Measurements from ENCODE around the gene NSA2. TPM values are rescaled to one million over a fixed set of nuclear protein-coding genes. Genes with fewer than 3 reads are reported as not detected.
"Not testable (repeated sequence)": the region's sequence is repeated elsewhere in the genome, so short reads cannot be mapped to it uniquely, and the experiment has no call there.

Gene NSA2
- total RNA-seq, 6 experiments from 2014 or later, result 19.0 to 66.3 (median 26.1) TPM

DNA sequence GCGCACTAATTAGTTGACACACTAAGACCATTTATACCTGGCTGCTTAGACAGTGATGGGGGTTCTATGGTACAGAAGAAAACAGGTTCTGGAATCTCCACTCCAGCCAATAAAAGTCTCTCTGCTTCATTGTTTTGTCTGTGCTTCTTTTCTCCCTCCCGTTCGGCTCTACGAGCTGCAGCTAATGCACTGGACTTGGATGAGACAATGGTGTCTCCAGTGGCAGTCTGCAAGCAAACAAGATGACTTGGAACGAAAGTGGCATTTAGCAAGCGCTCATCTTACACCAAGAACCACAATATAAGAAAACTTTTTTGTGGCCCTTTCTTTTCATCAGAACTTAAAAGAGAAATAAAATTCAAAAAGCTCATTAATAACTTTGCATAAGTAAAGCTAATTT is 30.3 kb upstream of the NSA2 start:
- DNase-seq (no peak), ATAC-seq (no peak)
- Histone ChIP-seq H3K27ac (no peak overlapping the region), H3K27me3 (no peaks in the 10 kb centered on the region), H3K9me3 (no peaks in the 10 kb centered on the region), H3K36me3 (peaks cover 0 to 87% (median 6%) of the 10 kb centered on the region in 4 donors), H3K4me3 (no peak overlapping the region), H3K4me1 (no peaks in the 10 kb centered on the region)
- 91% methylated on average over 6 of the region's 6 CpGs for WGBS (ENCODE audit: insufficient coverage, low coverage, low lambda C conversion rate, missing lambda C conversion rate)
- intact Hi-C loops (cut with DNase I), result no loop called here
- TF ChIP-seq POLR2A (IDR thresholded peaks at IDR 0.05), result no peak
- TF ChIP-seq, protein P1, sequence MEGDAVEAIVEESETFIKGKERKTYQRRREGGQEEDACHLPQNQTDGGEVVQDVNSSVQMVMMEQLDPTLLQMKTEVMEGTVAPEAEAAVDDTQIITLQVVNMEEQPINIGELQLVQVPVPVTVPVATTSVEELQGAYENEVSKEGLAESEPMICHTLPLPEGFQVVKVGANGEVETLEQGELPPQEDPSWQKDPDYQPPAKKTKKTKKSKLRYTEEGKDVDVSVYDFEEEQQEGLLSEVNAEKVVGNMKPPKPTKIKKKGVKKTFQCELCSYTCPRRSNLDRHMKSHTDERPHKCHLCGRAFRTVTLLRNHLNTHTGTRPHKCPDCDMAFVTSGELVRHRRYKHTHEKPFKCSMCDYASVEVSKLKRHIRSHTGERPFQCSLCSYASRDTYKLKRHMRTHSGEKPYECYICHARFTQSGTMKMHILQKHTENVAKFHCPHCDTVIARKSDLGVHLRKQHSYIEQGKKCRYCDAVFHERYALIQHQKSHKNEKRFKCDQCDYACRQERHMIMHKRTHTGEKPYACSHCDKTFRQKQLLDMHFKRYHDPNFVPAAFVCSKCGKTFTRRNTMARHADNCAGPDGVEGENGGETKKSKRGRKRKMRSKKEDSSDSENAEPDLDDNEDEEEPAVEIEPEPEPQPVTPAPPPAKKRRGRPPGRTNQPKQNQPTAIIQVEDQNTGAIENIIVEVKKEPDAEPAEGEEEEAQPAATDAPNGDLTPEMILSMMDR (IDR thresholded peaks at IDR 0.05), result no peak

DNA sequence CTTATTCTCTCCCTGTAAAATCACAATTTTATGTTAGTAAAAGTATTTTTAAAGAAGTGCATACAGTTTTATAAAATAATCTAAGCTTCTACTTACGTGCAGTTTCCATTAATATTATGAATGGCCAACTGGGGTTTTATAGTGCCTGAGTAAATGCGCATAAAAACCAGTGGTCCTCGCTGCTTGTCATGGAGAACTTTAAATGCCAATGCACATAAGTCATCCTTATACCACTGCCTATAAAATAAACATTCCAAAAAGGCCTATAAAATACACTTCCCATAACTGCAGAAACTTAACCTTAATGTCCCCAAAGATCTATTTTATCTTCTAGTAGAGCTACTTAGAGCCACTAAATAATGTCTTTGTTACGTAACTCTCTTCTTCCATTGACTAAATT is 28.6 kb upstream of the NSA2 start:
- Histone ChIP-seq H3K9me3 (no peaks in the 10 kb centered on the region), H3K4me3 (no peak overlapping the region), H3K4me1 (no peaks in the 10 kb centered on the region), H3K36me3 (peaks cover 0 to 88% (median 9%) of the 10 kb centered on the region in 4 donors), H3K27me3 (no peaks in the 10 kb centered on the region), H3K27ac (no peak overlapping the region)
- 96% methylated on average over 4 of the region's 4 CpGs for WGBS (ENCODE audit: insufficient coverage, low coverage, low lambda C conversion rate, missing lambda C conversion rate)
- no peak for ATAC-seq
- TF ChIP-seq, protein P1 (IDR thresholded peaks at IDR 0.05), result no peak
- TF ChIP-seq POLR2A (IDR thresholded peaks at IDR 0.05), result no peak
- no peak for DNase-seq
- intact Hi-C loops (cut with DNase I), result no loop called here

DNA sequence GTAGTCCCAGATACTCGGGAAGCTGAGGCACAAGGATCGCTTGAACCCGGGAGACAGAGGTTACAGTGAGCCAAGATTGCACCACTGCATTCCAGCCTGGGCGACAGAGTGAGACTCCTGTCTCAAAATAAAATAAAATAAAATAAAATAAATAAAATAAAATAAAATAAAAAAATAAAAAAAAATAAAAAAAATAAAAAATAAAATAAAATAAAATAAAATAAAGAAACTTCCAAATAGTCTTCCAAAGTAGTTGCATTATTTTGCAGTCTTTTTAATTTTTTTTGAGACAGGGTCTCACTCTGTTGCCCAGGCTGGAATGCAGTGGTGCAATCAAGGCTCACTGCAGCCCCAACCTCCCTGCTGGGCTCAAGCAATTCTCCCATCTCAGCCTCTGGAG is 18.3 kb upstream of the NSA2 start:
- intact Hi-C loops (cut with DNase I); H3K4me3 ChIP-seq; H3K9me3 ChIP-seq; DNase-seq; ATAC-seq; H3K27me3 ChIP-seq; H3K27ac ChIP-seq; H3K4me1 ChIP-seq: not testable (repeated sequence)
- WGBS (ENCODE audit: insufficient coverage, low coverage, low lambda C conversion rate, missing lambda C conversion rate), result 100% methylated on average over 2 of the region's 4 CpGs
- H3K36me3 ChIP-seq, result peaks cover 0 to 73% (median 11%) of the 10 kb centered on the region in 4 donors

DNA sequence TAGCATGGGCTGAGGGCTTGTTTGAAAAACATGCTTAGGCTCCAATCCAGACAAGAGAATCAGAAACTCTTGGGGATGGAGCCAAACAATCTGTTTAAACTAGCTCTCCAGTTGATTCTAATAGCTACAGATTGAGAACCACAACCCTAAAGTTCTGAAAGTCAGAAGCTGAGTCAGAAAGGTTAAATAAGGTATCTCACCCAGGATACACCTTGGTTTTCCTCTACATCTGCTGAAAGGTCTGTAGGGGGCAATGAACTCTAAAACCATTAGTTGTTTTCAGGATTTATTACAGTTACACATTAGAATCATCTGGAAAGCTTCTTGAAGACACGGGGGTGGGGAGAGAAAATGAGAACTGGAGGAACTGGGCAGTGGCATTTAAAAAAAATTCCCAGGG is 5.8 kb upstream of the NSA2 start:
- intact Hi-C loops (cut with DNase I), result loop anchor here (10.0 kb wide), 2 partner anchors 144 to 154 kb away; no protein-coding TSS in a partner anchor
- ATAC-seq (no peak), DNase-seq (no peak)
- H3K27ac ChIP-seq, result no peak overlapping the region
- peaks cover 0 to 12% (median 5%) of the 10 kb centered on the region in 4 donors for H3K4me1 ChIP-seq
- H3K27me3 ChIP-seq, result no peaks in the 10 kb centered on the region
- H3K4me3 ChIP-seq, result no peak overlapping the region
- 73% methylated on average over 1 of the region's 1 CpG for WGBS (ENCODE audit: insufficient coverage, low coverage, low lambda C conversion rate, missing lambda C conversion rate)
- H3K36me3 ChIP-seq, result peaks cover 0 to 44% (median 2%) of the 10 kb centered on the region in 4 donors
- no peaks in the 10 kb centered on the region for H3K9me3 ChIP-seq
- TF ChIP-seq, protein P1 (IDR thresholded peaks at IDR 0.05), result no peak
- TF ChIP-seq POLR2A (IDR thresholded peaks at IDR 0.05), result no peak

DNA sequence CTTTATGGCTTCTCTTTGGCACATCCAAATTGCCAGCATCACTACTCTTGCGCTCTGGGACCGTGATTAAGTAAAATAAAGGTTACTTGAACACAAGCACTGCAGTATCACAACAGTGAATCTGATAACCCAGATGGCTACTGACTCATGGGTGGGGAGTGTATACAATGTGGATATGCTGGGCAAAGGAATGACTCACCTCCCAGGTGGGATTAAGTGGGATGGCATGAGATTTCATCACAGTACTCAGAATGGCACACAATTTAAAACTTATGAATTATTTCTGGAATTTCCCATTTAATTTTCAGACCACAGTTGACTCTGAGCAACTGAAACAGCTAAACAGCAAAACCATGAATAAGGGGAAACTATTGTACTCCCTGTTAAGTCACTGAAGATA is 4.5 kb upstream of the NSA2 start:
- peaks cover 0 to 32% (median 2%) of the 10 kb centered on the region in 4 donors for H3K36me3 ChIP-seq
- no peaks in the 10 kb centered on the region for H3K9me3 ChIP-seq
- no peaks in the 10 kb centered on the region for H3K27me3 ChIP-seq
- ATAC-seq (no peak), DNase-seq (no peak)
- 89% methylated on average over 2 of the region's 2 CpGs for WGBS (ENCODE audit: insufficient coverage, low coverage, low lambda C conversion rate, missing lambda C conversion rate)
- intact Hi-C loops (cut with DNase I), result loop anchor here (10.0 kb wide), 2 partner anchors 142 to 152 kb away; no protein-coding TSS in a partner anchor
- TF ChIP-seq POLR2A (IDR thresholded peaks at IDR 0.05), result no peak
- TF ChIP-seq, protein P1 (IDR thresholded peaks at IDR 0.05), result no peak
- H3K4me1 ChIP-seq, result peaks cover 0 to 13% (median 5%) of the 10 kb centered on the region in 4 donors
- H3K4me3 ChIP-seq, result no peak overlapping the region
- H3K27ac ChIP-seq, result no peak overlapping the region
